ENCODE measurements around the gene NTN5. TPM values are rescaled to one million over a fixed set of nuclear protein-coding genes. Genes with fewer than 3 reads are reported as not detected.

The NTN5 gene
- total and polyA plus RNA-seq, 8 donors, result 1.3 TPM; not detected in 7

DNA sequence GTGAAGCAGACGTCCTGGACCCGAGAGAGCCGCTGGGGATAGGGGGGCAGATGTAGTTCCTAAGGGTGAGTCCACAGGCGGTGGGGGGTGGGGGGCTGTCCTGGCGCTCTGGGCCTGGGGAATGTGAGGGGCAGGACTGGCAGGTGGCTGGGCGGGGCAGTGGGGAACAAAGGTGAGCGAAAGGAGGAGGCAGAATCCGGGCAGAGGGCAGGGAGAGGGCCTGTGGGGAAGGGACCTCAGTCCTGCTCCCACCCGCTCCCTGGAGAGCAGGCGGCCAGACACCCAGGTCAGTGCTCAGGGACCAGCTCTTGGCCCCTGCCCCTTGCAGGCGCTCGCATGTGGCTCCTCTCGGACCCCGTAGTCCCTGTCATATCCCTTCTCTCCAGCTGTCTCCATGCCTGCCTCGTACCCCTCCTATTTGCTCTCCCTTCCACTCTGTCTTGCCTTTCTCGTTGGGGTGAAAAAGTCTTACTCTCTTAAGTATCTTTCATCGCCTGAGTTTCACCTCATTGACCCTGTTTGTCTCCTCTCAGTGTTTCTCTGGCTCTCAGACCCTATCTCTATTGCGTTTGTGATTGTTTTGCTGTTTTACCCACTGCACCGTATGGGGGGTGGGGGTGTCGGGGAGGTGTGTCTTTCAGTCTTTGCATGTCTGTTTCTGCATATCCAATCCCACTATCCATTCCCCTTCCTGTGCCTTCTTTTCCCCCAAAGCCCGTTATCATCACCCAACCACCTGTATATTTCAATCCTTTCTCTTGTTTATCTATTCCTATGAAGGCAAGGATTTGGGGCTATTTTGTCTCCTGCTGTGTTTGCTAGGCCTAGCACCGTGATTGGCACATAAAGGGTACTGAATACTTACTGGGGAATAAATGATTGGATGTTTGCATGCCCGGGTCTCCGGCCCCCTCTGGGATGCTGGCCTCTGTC, 47.8 kb downstream of the NTN5 start:
- 23 to 44% (median 38%) methylated on average over 23 to 24 of the region's 24 CpGs for WGBS, 5 donors
- H3K4me1 ChIP-seq, result peaks cover 28 to 84% (median 62%) of the 10 kb centered on the region in 4 donors
- no peaks in the 10 kb centered on the region for H3K27me3 ChIP-seq
- DNase-seq, result peak in 1 of 2 donors; percentile 82
- H3K9me3 ChIP-seq, result no peaks in the 10 kb centered on the region
- peaks cover 0 to 32% (median 14%) of the 10 kb centered on the region in 4 donors for H3K36me3 ChIP-seq
- TF ChIP-seq POLR2A (IDR thresholded peaks at IDR 0.05) (no peak), POLR2AphosphoS5 (IDR thresholded peaks at IDR 0.05) (no peak), EP300 (IDR thresholded peaks at IDR 0.05) (no peak)
- TF ChIP-seq, protein P1, sequence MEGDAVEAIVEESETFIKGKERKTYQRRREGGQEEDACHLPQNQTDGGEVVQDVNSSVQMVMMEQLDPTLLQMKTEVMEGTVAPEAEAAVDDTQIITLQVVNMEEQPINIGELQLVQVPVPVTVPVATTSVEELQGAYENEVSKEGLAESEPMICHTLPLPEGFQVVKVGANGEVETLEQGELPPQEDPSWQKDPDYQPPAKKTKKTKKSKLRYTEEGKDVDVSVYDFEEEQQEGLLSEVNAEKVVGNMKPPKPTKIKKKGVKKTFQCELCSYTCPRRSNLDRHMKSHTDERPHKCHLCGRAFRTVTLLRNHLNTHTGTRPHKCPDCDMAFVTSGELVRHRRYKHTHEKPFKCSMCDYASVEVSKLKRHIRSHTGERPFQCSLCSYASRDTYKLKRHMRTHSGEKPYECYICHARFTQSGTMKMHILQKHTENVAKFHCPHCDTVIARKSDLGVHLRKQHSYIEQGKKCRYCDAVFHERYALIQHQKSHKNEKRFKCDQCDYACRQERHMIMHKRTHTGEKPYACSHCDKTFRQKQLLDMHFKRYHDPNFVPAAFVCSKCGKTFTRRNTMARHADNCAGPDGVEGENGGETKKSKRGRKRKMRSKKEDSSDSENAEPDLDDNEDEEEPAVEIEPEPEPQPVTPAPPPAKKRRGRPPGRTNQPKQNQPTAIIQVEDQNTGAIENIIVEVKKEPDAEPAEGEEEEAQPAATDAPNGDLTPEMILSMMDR (IDR thresholded peaks at IDR 0.05), result no peak
- peak overlapping the region; percentile 85 to 93 (median 89) for H3K27ac ChIP-seq
- intact Hi-C loops (cut with DNase I; ENCODE audit: low total_unique reads), result no loop called here
- H3K4me3 ChIP-seq, result peak overlapping the region; percentile 47 to 60 (median 48)

DNA sequence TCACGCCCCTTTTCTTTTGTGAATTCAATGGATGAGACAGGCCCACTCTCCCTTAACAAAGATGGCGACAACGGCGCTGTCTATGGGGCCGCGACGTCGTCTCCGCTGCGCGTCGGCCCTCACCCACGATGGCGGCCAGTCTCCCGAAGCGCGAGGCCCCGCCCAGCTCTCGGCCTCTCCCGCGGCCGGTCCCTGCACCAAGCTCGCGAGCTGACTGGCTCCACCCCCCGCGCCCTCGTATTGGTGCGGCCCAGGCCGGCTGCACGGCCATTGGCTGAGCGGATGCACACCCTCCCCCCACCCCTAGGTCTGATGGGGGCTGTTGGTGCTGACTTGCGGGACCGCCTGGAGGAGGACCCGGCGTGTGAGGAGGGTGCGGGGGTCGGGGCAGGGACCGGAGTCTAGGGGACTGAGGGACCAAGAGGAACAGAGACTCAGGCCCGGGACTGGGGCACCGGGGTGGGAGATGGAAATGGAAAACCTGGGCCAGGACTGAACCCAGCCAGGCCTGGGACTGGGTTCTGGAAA, 48.7 kb downstream of the NTN5 start:
- intact Hi-C loops (cut with DNase I; ENCODE audit: low total_unique reads), result no loop called here
- H3K36me3 ChIP-seq, result peaks cover 0 to 32% (median 11%) of the 10 kb centered on the region in 4 donors
- H3K9me3 ChIP-seq, result no peaks in the 10 kb centered on the region
- peak overlapping the region; percentile 47 to 60 (median 48) for H3K4me3 ChIP-seq
- WGBS, 5 donors, result 0 to 1% (median 1%) methylated on average over 17 to 40 of the region's 40 CpGs
- H3K27ac ChIP-seq, result peak overlapping the region; percentile 85 to 93 (median 89)
- H3K27me3 ChIP-seq, result no peaks in the 10 kb centered on the region
- peaks cover 23 to 81% (median 60%) of the 10 kb centered on the region in 4 donors for H3K4me1 ChIP-seq
- no peak for TF ChIP-seq POLR2A (IDR thresholded peaks at IDR 0.05)
- peak in 2 of 3 donors; percentile 43 to 89 for TF ChIP-seq POLR2AphosphoS5 (IDR thresholded peaks at IDR 0.05)
- no peak for TF ChIP-seq EP300 (IDR thresholded peaks at IDR 0.05)
- TF ChIP-seq, protein P1 (IDR thresholded peaks at IDR 0.05), result no peak
- peak; percentile 99 to 100 for DNase-seq

DNA sequence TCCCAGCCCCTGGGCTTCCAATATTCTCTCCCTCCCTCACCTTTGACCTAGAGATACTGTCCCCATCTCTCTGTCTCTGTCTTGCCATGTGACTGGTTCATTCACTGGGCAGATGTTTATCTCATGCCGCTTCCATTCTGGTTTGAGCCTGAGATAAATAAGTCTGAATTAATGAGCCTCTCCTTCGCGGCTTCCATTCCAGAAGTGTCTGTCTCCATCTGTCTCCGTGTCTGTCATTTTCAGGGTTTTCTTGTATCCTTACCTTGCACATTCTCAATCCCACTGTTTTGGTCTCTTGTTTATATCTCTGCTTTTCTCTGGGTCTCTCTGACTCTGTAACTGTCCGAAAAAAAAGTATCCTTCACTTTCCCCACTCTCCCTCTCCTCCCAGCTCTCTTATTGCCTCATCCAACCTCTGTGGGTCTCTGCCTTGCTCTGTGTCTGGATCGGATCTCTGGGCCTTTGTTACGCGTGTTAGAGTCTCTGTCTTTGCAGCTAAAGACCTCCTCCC, 49.2 kb downstream of the NTN5 start:
- peaks cover 0 to 29% (median 8%) of the 10 kb centered on the region in 4 donors for H3K36me3 ChIP-seq
- peak overlapping the region; percentile 78 to 93 (median 87) for H3K27ac ChIP-seq
- peaks cover 23 to 76% (median 57%) of the 10 kb centered on the region in 4 donors for H3K4me1 ChIP-seq
- no peaks in the 10 kb centered on the region for H3K27me3 ChIP-seq
- DNase-seq, result no peak
- intact Hi-C loops (cut with DNase I; ENCODE audit: low total_unique reads), result no loop called here
- peak overlapping the region; percentile 23 to 49 (median 48) for H3K4me3 ChIP-seq
- H3K9me3 ChIP-seq, result no peaks in the 10 kb centered on the region
- 25 to 34% (median 28%) methylated on average over 8 of the region's 8 CpGs for WGBS, 5 donors
- TF ChIP-seq POLR2AphosphoS5 (IDR thresholded peaks at IDR 0.05) (no peak), EP300 (IDR thresholded peaks at IDR 0.05) (no peak), POLR2A (IDR thresholded peaks at IDR 0.05) (no peak)
- TF ChIP-seq, protein P1 (IDR thresholded peaks at IDR 0.05), result no peak
